LNCaP clone FGC (cell line): Measurements from ENCODE around the gene CACNB4.

Experiments
- DNase-seq: peaks from one replicate; pipeline ENCODE4 v3.0.0-alpha.2; 2011; ENCODE audit warnings: low read depth
- H3K4me3 ChIP-seq: 2 replicates; pipeline ENCODE4 v1.5.1; 2011; ENCODE audit warnings: mild to moderate bottlenecking, low read depth, low read length, control low read depth
- TF ChIP-seq, protein P1 (sequence below): IDR thresholded peaks from 2 replicates; pipeline ENCODE4 v1.5.1; 2012; ENCODE audit warnings: mild to moderate bottlenecking; ENCODE audit not compliant: control insufficient read depth, insufficient read depth; ENCODE audit errors: extremely low read depth

Gene CACNB4

DNA sequence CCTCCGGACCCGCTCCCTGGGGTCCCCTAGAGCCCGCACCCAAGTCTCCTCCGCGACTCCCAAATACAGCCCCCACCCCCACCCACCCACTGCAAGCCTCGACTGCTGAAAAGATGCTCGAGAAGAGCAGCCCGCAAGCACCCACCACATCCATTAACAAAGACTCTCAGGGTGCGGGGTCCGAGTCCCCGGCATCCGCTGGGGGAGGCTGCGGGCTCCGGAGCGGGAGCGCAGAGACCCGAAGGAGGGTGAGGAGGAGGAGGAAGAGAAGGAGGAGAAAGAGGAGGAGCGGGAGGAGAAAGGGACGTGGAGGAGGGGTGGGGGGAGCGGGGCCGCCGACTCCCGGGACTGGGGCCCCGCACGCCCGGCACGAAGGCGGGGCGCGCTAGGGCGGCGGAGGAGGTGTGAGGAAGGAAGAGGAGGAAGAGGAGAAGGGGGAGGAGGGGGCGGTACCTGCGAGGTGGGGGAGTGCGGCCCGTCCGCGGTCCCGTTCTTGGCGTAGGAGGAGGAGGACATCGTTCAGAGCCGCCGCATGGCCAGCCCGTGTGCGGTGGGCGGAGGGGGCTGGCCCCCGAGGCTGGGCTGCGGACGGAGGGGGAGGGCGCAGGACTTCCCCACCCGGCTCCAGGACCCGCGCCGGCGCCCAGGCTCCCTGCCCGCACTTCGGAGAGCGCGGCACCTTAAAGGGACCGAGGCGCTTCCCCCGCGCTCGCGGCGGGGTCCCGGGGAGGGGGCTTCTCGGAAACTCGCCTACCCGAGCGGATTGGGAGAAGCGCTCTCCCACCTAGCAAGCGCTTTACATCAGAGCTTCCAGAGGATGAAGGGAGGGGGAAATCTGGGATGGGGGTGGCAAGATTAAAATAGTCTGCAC lies at the start of gene CACNB4:
TSS of gene CACNB4 (minus strand) at position 549 of the 871 bp plus-strand sequence.
- TF ChIP-seq, protein P1, sequence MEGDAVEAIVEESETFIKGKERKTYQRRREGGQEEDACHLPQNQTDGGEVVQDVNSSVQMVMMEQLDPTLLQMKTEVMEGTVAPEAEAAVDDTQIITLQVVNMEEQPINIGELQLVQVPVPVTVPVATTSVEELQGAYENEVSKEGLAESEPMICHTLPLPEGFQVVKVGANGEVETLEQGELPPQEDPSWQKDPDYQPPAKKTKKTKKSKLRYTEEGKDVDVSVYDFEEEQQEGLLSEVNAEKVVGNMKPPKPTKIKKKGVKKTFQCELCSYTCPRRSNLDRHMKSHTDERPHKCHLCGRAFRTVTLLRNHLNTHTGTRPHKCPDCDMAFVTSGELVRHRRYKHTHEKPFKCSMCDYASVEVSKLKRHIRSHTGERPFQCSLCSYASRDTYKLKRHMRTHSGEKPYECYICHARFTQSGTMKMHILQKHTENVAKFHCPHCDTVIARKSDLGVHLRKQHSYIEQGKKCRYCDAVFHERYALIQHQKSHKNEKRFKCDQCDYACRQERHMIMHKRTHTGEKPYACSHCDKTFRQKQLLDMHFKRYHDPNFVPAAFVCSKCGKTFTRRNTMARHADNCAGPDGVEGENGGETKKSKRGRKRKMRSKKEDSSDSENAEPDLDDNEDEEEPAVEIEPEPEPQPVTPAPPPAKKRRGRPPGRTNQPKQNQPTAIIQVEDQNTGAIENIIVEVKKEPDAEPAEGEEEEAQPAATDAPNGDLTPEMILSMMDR = no peak
- DNase-seq = no peak
- peak within 1 kb of the TSS; percentile 47 for H3K4me3 ChIP-seq

DNA sequence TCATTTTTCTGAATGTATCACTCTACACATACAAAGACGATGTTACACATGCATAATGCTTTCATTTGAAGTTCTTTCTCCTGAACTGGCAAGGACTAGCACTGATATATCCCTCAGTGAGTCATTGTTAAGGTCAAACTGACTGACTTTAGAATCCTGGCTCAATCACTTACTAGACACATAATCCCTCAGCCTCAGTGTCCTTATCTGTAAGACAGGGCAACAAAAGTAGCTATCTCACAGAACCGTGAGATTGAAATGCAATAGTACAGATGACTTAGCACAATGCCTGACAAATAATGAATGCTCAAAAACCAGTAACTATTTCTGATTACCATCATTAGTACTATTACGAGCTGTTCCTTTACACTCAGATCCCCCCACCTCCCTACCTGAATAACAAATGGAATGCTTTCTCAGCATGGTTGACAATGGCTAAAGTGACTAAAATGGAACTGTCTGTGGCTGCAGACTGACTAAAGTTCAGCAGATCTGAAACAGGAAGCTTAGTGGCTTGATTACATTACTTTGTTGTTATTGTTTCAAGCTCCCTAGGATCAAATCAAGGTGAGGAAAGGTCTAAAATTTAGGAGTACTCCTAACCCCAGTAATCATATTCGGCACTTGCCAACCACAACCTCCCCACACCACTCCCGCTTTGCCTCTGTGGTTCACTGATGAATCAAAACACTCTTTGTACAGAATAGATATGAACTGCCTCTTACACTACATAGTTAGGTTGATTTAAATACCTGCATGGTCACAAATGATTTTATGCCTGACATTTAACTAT lies 35.8 kb upstream of the CACNB4 start:
- TF ChIP-seq, protein P1 = no peak
- no peak for DNase-seq
- H3K4me3 ChIP-seq = no peak overlapping the region

DNA sequence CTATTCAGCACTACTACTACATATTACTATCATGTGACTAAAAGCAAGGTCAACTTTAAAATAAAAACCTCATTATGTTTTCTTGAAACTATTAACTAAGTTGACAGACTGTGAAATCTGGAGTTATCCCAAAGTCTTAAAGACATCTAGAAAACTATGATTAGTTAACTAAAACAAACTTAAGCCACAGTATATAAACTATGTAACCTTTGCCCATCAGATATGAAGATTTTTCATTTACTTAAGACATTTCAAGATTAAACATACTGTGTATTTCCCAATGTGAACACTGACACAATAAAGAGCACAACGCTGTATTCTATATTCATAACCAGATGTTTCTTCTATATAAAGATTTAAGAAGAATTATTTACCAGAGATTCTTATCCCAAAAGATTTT lies 33.5 kb upstream of the CACNB4 start:
- DNase-seq = peak; percentile 52
- H3K4me3 ChIP-seq = no peak overlapping the region
- TF ChIP-seq, protein P1 = no peak

DNA sequence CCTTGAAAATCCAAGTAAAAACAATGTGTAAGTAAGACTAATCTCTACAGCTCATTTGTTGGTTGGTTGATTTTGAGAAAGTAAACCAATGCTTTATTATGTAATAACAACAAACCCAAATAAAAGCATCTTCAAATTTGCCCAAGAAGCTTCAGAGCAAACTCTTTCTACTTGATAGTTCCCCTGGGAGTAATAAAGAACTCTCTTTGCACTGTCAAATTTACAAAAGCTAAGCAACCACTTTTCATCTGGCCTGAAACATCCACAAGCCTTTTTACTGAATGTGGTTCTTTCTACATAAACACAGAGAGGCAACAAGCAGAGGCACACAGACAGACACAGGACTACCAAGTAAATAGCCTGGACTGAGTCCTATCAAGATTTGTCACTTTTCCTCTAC lies 28.8 kb upstream of the CACNB4 start:
- TF ChIP-seq, protein P1 = no peak
- no peak for DNase-seq

DNA sequence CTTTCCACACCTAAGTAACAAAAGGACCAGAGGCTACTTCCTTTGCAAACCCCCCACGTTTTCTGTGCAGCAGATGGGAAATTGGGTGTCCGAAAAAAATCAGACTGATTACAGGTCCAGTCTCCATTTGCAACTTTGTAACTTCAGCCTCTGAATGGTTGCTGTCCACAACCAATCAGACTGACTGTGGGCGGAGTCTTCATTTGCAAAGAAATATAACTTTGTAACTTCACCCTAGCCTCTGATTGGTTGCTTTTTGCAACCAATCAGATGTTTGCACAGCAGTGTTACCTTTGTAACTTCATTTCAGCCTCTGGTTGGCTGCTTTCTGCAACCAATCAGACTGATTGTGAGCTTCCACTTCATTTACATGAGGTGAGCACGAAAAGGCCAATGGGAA lies 27.8 kb upstream of the CACNB4 start:
- no peak for DNase-seq
- TF ChIP-seq, protein P1 = no peak
- H3K4me3 ChIP-seq = no peak overlapping the region

More for the DNA sequence above, 28.8 kb upstream of the CACNB4 start:
- H3K4me3 ChIP-seq = no peak overlapping the region

DNA sequence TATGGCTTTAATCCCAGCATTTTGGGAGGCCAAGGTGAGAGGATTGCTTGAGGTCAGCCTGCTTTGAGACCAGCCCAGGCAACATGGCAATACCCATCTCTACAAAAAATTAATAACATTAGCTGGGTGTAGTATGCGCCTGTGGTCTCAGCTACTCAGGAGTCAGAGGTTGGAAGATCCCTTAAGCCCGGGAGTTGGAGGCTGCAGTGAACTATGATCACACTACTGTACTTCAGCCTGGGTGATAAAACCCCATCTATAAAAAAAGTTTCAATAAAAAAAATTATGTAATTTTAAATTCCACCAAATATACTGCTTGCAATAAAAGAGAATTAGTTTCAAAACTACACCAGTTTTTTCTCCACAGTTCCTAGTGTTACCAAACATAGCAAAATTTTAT lies 23.3 kb upstream of the CACNB4 start:
- no peak for DNase-seq
- TF ChIP-seq, protein P1 = no peak
- H3K4me3 ChIP-seq = no peak overlapping the region
